HG03097 (cell line): Measurements from ENCODE around the gene KYAT1.
A peak's percentile ranks its signal among the peaks of the same experiment; 100 is the strongest.
"Not testable (repeated sequence)": the region's sequence is repeated elsewhere in the genome, so short reads cannot be mapped to it uniquely, and the experiment has no call there.

Experiments
- ATAC-seq: cut with Tn5 transposase; IDR thresholded peaks from one replicate; pipeline ENCODE4 v1.9.1; 2021; ENCODE audit not compliant: unreplicated experiment, low FRiP score

Gene KYAT1

GRCh38 chr9:128820665-128821583 lies 60.8 kb downstream of the KYAT1 start:
- no peak for ATAC-seq

GRCh38 chr9:128819716-128820664 lies 61.8 kb downstream of the KYAT1 start:
- ATAC-seq = no peak

- ATAC-seq = peak; percentile 21
Measured at GRCh38 chr9:128818839-128819715, 62.7 kb downstream of the KYAT1 start.

- ATAC-seq = peak; percentile 73
Measured at GRCh38 chr9:128818099-128818838, 63.5 kb downstream of the KYAT1 start, which contains the start of gene ENDOG. ENDOG (plus strand) TSS chr9:128818500; CDS start chr9:128818685, 185 bp downstream.

- ATAC-seq = no peak
Measured at GRCh38 chr9:128810873-128811272, 70.9 kb downstream of the KYAT1 start.

- no peak for ATAC-seq
Measured at GRCh38 chr9:128809831-128810230, 71.9 kb downstream of the KYAT1 start.

- ATAC-seq = no peak
Measured at GRCh38 chr9:128809036-128809599, 72.6 kb downstream of the KYAT1 start.

- ATAC-seq = no peak
Measured at GRCh38 chr9:128808543-128808942, 73.2 kb downstream of the KYAT1 start.

GRCh38 chr9:128807827-128808226 lies 73.9 kb downstream of the KYAT1 start:
- ATAC-seq = no peak

- no peak for ATAC-seq
Measured at GRCh38 chr9:128805661-128806060, 76.1 kb downstream of the KYAT1 start.

GRCh38 chr9:128802482-128802881 lies 79.3 kb downstream of the KYAT1 start:
- no peak for ATAC-seq

GRCh38 chr9:128800061-128800460 lies 81.7 kb downstream of the KYAT1 start:
- ATAC-seq = no peak

GRCh38 chr9:128798896-128799295 lies 82.9 kb downstream of the KYAT1 start:
- ATAC-seq = no peak

- ATAC-seq = not testable (repeated sequence)
Measured at GRCh38 chr9:128794961-128795360, 86.8 kb downstream of the KYAT1 start.

GRCh38 chr9:128792978-128793686 lies 88.6 kb downstream of the KYAT1 start:
- no peak for ATAC-seq

- ATAC-seq = no peak
Measured at GRCh38 chr9:128792134-128792533, 89.6 kb downstream of the KYAT1 start.

- no peak for ATAC-seq
Measured at GRCh38 chr9:128790536-128790935, 91.2 kb downstream of the KYAT1 start.

- ATAC-seq = no peak
Measured at GRCh38 chr9:128788445-128788844, 93.3 kb downstream of the KYAT1 start.

GRCh38 chr9:128787659-128788058 lies 94.1 kb downstream of the KYAT1 start:
- ATAC-seq = no peak
